ENCODE measurements around the gene CAMKK2.
"Not testable (repeated sequence)": the region's sequence is repeated elsewhere in the genome, so short reads cannot be mapped to it uniquely, and the experiment has no call there.

The CAMKK2 gene

GRCh38 chr12:121299662-121300061 is 3.2 kb upstream of the CAMKK2 start:
- H3K36me3 ChIP-seq (ENCODE audit: insufficient read depth, low read length) = no peaks in the 10 kb centered on the region; the same call in 1 of the 2 replicates
- no peaks in the 10 kb centered on the region for H3K27me3 ChIP-seq (ENCODE audit: insufficient read depth, low read length, poor library complexity)
- H3K9ac ChIP-seq (ENCODE audit: low read depth, low read length) = no peak overlapping the region
- no peaks in the 10 kb centered on the region for H3K9me3 ChIP-seq (ENCODE audit: insufficient read depth, low read length, severe bottlenecking)
- no peak overlapping the region for H3K4me2 ChIP-seq (ENCODE audit: insufficient read depth, low read length)
- no peak for ATAC-seq (ENCODE audit: insufficient read depth, low read depth)
- H3K27ac ChIP-seq (ENCODE audit: low read length) = no peak overlapping the region
- H3K4me3 ChIP-seq (ENCODE audit: low read depth in 1 of 2, low read length in 2 of 2) = no peak overlapping the region
- H2AFZ ChIP-seq (ENCODE audit: low read depth, low read length) = no peak overlapping the region
- TF ChIP-seq EZH2 (IDR thresholded peaks at IDR 0.05; ENCODE audit: borderline replicate concordance, low read depth, low read length, severe bottlenecking) (no peak), CTCF (IDR thresholded peaks at IDR 0.05; ENCODE audit: borderline replicate concordance, extremely low read depth, low read length, poor library complexity, severe bottlenecking) (no peak)
- peaks cover 22% of the 10 kb centered on the region for H3K4me1 ChIP-seq (ENCODE audit: insufficient read depth, low read length)
- no peak for DNase-seq
- H4K20me1 ChIP-seq (ENCODE audit: insufficient read depth, low read length) = peaks cover 8% of the 10 kb centered on the region
- H3K79me2 ChIP-seq (ENCODE audit: insufficient read depth, low read length) = peaks cover 17% of the 10 kb centered on the region

DNA sequence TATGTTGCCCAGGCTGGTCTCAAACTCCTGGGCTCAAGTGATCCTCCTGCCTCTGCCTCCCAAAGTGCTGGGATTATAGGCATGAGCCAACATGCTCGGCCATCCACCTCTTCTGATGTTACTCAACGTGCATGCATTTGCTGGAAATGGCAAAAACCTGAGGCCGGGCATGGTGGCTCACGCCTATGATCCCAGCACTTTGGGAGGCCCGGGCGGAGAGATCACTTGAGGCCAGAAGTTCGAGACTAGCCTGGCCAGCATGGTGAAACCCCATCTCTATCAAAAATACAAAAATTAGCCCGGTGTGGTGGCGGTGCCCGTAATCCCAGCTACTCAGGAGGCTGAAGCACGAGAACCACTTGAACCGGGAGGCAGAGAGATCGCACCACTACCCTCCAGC is 1.9 kb upstream of the CAMKK2 start:
- not testable (repeated sequence) for H3K9me3 ChIP-seq (ENCODE audit: insufficient read depth, low read length, severe bottlenecking); H3K4me2 ChIP-seq (ENCODE audit: insufficient read depth, low read length); H2AFZ ChIP-seq (ENCODE audit: low read depth, low read length); ATAC-seq (ENCODE audit: insufficient read depth, low read depth); H3K27me3 ChIP-seq (ENCODE audit: insufficient read depth, low read length, poor library complexity); H3K36me3 ChIP-seq (ENCODE audit: insufficient read depth, low read length); DNase-seq; H3K4me3 ChIP-seq (ENCODE audit: low read depth in 1 of 2, low read length in 2 of 2); H3K27ac ChIP-seq (ENCODE audit: low read length); H3K9ac ChIP-seq (ENCODE audit: low read depth, low read length)
- Histone ChIP-seq H4K20me1 (ENCODE audit: insufficient read depth, low read length) (peaks cover 14% of the 10 kb centered on the region), H3K79me2 (ENCODE audit: insufficient read depth, low read length) (peaks cover 28% of the 10 kb centered on the region), H3K4me1 (ENCODE audit: insufficient read depth, low read length) (peaks cover 28% of the 10 kb centered on the region)

- TF ChIP-seq CTCF (IDR thresholded peaks at IDR 0.05; ENCODE audit: borderline replicate concordance, extremely low read depth, low read length, poor library complexity, severe bottlenecking) = no peak
- peak overlapping the region; percentile 84 for H3K9ac ChIP-seq (ENCODE audit: low read depth, low read length)
- peak overlapping the region; percentile 50 to 87 for H3K4me3 ChIP-seq (ENCODE audit: low read depth in 1 of 2, low read length in 2 of 2)
- peaks cover 14% of the 10 kb centered on the region for H4K20me1 ChIP-seq (ENCODE audit: insufficient read depth, low read length)
- H3K4me2 ChIP-seq (ENCODE audit: insufficient read depth, low read length) = peak overlapping the region; percentile 94
- peak overlapping the region; percentile 92 for H2AFZ ChIP-seq (ENCODE audit: low read depth, low read length)
- no peaks in the 10 kb centered on the region for H3K9me3 ChIP-seq (ENCODE audit: insufficient read depth, low read length, severe bottlenecking)
- H3K36me3 ChIP-seq (ENCODE audit: insufficient read depth, low read length) = peaks cover 4% of the 10 kb centered on the region
- H3K79me2 ChIP-seq (ENCODE audit: insufficient read depth, low read length) = peaks cover 33% of the 10 kb centered on the region
- H3K27me3 ChIP-seq (ENCODE audit: insufficient read depth, low read length, poor library complexity) = no peaks in the 10 kb centered on the region
- DNase-seq (no peak), ATAC-seq (ENCODE audit: insufficient read depth, low read depth) (no peak)
- H3K4me1 ChIP-seq (ENCODE audit: insufficient read depth, low read length) = peaks cover 28% of the 10 kb centered on the region
- H3K27ac ChIP-seq (ENCODE audit: low read length) = peak overlapping the region; percentile 76
Observed at GRCh38 chr12:121297435-121297991, 1.0 kb upstream of the CAMKK2 start.

DNA sequence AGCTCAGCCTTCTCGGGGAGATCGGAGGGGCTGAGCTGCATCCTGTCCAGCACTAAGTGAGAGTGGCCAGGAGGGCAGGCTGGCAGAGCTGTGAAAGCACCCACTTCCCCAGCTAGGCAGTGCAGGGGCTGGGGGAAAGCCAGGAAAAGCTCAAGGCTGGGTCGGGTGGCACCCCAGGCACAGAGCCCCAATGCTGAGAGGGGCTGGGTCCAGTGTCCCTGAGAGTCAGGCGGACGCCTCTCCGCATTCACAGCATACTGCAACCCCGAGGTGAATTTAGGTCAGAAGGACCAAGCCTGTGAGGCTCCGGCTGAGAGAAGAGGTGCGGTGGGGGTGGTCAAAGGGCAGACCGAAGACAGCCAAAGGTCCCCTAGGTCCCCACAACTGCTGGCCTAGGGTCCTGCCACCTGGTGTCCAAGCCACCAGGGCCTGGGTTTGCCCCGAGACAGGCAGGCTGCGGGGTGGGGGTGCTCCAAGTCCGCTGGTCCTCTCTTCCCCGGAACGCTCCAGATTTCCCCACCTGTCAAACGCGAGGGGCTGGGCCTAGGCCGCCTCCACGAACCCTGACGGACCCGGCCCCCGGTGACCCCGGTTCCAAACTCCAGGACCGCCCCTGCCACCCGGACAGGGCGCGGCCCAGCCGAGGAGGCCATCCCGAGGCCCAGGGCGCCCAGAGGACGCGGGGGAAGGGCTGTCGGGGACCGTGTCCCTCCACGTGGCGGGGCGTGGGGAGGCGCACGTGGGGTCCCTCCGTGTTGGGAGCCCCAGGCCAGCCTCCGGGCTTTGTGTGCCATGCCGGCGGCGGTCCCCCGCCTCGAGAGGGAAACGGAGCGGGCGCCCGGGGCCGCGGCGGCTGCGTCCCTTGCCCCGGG is 527 bp downstream of the CAMKK2 start:
- H3K9ac ChIP-seq (ENCODE audit: low read depth, low read length) = peak overlapping the region; percentile 84
- peak overlapping the region; percentile 62 to 87; a peak in 3 of 4 replicates for H3K4me3 ChIP-seq (ENCODE audit: low read depth in 1 of 2, low read length in 2 of 2)
- H3K4me1 ChIP-seq (ENCODE audit: insufficient read depth, low read length) = peaks cover 28% of the 10 kb centered on the region
- TF ChIP-seq EZH2 (IDR thresholded peaks at IDR 0.05; ENCODE audit: borderline replicate concordance, low read depth, low read length, severe bottlenecking) = no peak
- no peak for TF ChIP-seq CTCF (IDR thresholded peaks at IDR 0.05; ENCODE audit: borderline replicate concordance, extremely low read depth, low read length, poor library complexity, severe bottlenecking)
- peak; percentile 29 for DNase-seq
- no peaks in the 10 kb centered on the region for H3K9me3 ChIP-seq (ENCODE audit: insufficient read depth, low read length, severe bottlenecking)
- H3K36me3 ChIP-seq (ENCODE audit: insufficient read depth, low read length) = peaks cover 10% of the 10 kb centered on the region
- peak overlapping the region; percentile 56 for H3K27ac ChIP-seq (ENCODE audit: low read length)
- peaks cover 14% of the 10 kb centered on the region for H4K20me1 ChIP-seq (ENCODE audit: insufficient read depth, low read length)
- H3K4me2 ChIP-seq (ENCODE audit: insufficient read depth, low read length) = peak overlapping the region; percentile 100
- H3K79me2 ChIP-seq (ENCODE audit: insufficient read depth, low read length) = peaks cover 42% of the 10 kb centered on the region
- H2AFZ ChIP-seq (ENCODE audit: low read depth, low read length) = peak overlapping the region; percentile 75
- ATAC-seq (ENCODE audit: insufficient read depth, low read depth) = peak; percentile 21
- H3K27me3 ChIP-seq (ENCODE audit: insufficient read depth, low read length, poor library complexity) = no peaks in the 10 kb centered on the region

All from DND-41 (cell line).